Fibroblast of skin of abdomen (primary cell): Measurements from ENCODE around the gene AKT3.

Experiments used
- DNase-seq: peaks from one replicate; pipeline ENCODE4 v3.0.0-alpha.2; 2013

AKT3 gene

GRCh38 chr1:243731301-243731891, 118.6 kb downstream of the AKT3 start:
- DNase-seq: no peak

GRCh38 chr1:243730487-243731150, 119.4 kb downstream of the AKT3 start:
- DNase-seq: no peak

- no peak for DNase-seq
These were observed 120.1 kb downstream of the AKT3 start for GRCh38 chr1:243729956-243730355.

- DNase-seq: no peak
These were observed 122.4 kb downstream of the AKT3 start for GRCh38 chr1:243727503-243728203.

GRCh38 chr1:243726806-243727502, 123.1 kb downstream of the AKT3 start:
- no peak for DNase-seq

- DNase-seq: peak; percentile 28
These were observed 124.2 kb downstream of the AKT3 start for GRCh38 chr1:243725846-243726245.

GRCh38 chr1:243725075-243725474, 125.0 kb downstream of the AKT3 start:
- no peak for DNase-seq

- no peak for DNase-seq
These were observed 126.5 kb downstream of the AKT3 start for GRCh38 chr1:243723458-243724043.

- DNase-seq: no peak
These were observed 127.0 kb downstream of the AKT3 start for GRCh38 chr1:243723050-243723449.

- DNase-seq: peak; percentile 17
These were observed 130.6 kb downstream of the AKT3 start for GRCh38 chr1:243719476-243719875.

- peak; percentile 95 for DNase-seq
These were observed 131.2 kb downstream of the AKT3 start for GRCh38 chr1:243718893-243719292.

- DNase-seq: no peak
These were observed 132.0 kb downstream of the AKT3 start for GRCh38 chr1:243718022-243718421.

GRCh38 chr1:243716906-243717305, 133.1 kb downstream of the AKT3 start:
- peak; percentile 69 for DNase-seq

- peak; percentile 30 for DNase-seq
These were observed 134.8 kb downstream of the AKT3 start for GRCh38 chr1:243715285-243715684.

- peak; percentile 83 for DNase-seq
These were observed 136.4 kb downstream of the AKT3 start for GRCh38 chr1:243713470-243714186.

GRCh38 chr1:243712941-243713340, 137.1 kb downstream of the AKT3 start:
- no peak for DNase-seq

- DNase-seq: no peak
These were observed 137.8 kb downstream of the AKT3 start for GRCh38 chr1:243712242-243712641.

GRCh38 chr1:243710467-243710866, 139.6 kb downstream of the AKT3 start:
- DNase-seq: no peak

GRCh38 chr1:243708210-243708609, 141.8 kb downstream of the AKT3 start:
- no peak for DNase-seq

GRCh38 chr1:243706563-243706962, 143.5 kb downstream of the AKT3 start:
- DNase-seq: no peak

- no peak for DNase-seq
These were observed 144.5 kb downstream of the AKT3 start for GRCh38 chr1:243705585-243705984.

GRCh38 chr1:243701872-243702271, 148.2 kb downstream of the AKT3 start:
- no peak for DNase-seq
